ENCODE measurements around the gene IGLL1.
"Not testable (repeated sequence)": the region's sequence is repeated elsewhere in the genome, so short reads cannot be mapped to it uniquely, and the experiment has no call there.

IGLL1 gene

DNA sequence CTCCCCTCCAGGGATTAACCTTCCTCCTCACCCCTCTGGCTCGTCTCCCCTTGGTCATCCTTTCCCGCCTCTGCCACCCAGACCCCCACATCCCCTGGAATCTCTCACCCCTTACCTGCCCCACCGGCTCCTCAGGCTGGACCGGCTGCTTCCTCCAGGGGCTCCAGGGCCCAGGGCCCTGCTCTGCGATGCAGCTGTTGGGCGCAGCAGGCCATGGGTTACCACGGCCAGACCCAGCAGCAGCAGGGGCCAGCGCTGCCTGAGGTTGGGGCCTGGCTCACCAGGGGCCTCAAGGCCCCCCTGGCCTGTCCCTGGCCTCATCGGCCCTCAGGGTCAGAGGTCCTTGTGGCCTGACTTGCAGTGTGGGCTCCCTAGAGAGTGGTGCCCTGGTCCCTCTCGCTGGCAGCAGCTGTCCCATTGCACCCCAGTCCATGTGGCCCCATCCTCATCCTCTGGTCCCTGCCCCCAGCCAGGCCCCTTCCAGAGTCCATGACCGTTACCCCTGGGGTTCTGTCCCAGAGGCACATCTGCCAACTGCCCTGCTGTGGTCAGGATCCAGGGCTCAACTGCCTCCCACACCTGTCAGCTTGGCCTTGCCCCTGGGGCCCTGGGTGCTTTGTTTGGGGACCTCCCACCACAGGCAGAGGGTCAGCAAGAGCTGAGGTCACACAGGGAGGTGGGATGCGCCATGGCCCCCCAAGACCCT, at the start of gene IGLL1:
IGLL1 (minus strand) TSS at position 421 of the 706 bp plus-strand sequence; CDS start at position 321, 100 bp downstream.
- H2AFZ ChIP-seq (ENCODE audit: low read length, unreplicated experiment): no peak within 1 kb of the TSS
- no peaks in the 10 kb centered on the region for H3K27me3 ChIP-seq (ENCODE audit: insufficient read depth, low read length)
- no peaks in the 10 kb centered on the region for H3K79me2 ChIP-seq (ENCODE audit: control insufficient read depth, insufficient read depth, low read length, unreplicated experiment)
- no peak within 1 kb of the TSS for H3K4me3 ChIP-seq (ENCODE audit: low read depth, low read length)
- no peaks in the 10 kb centered on the region for H3K4me1 ChIP-seq (ENCODE audit: control insufficient read depth, insufficient read depth, low read length, unreplicated experiment)
- H3K36me3 ChIP-seq (ENCODE audit: insufficient read depth, low read length): no peaks in the 10 kb centered on the region
- H3K27ac ChIP-seq (ENCODE audit: low read depth, low read length): no peak within 1 kb of the TSS

DNA sequence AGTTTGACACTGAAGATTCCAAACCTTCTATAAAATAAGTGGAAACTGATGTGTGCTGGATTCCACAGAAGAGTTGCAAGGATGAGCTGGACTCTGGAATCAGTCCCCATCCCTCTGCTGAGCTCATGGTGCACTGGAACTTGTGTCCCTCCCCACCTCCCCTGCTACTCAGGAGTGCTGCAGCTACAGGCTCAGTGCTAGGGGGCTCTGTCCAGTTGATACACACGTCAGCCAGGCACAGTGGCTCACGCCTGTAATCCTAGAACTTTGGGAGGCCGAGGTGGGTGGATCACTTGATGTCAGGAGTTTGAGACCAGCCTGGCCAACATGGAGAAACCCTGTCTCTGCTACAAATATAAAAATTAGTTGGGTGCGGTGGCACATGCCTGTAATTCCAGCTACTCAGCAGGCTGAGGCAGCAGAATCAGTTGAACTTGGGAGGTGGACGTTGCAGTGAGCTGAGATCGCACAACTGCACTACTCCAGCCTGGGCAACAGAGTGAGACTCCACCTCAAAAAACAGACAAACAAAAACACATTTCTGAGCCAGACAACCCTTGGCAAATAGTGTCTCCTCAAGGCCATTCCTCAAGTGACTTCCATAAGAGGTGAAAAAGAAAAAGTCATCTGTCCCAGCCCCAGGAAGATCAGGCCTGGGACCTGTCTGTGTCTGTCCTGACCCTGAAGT, 48.1 kb upstream of the IGLL1 start:
- H3K4me1 ChIP-seq (ENCODE audit: control insufficient read depth, insufficient read depth, low read length, unreplicated experiment); H3K4me3 ChIP-seq (ENCODE audit: low read depth, low read length); H3K27ac ChIP-seq (ENCODE audit: low read depth, low read length); H2AFZ ChIP-seq (ENCODE audit: low read length, unreplicated experiment); H3K79me2 ChIP-seq (ENCODE audit: control insufficient read depth, insufficient read depth, low read length, unreplicated experiment); H3K36me3 ChIP-seq (ENCODE audit: insufficient read depth, low read length); H3K27me3 ChIP-seq (ENCODE audit: insufficient read depth, low read length): not testable (repeated sequence)

- H3K4me1 ChIP-seq (ENCODE audit: control insufficient read depth, insufficient read depth, low read length, unreplicated experiment); H3K36me3 ChIP-seq (ENCODE audit: insufficient read depth, low read length); H2AFZ ChIP-seq (ENCODE audit: low read length, unreplicated experiment); H3K27me3 ChIP-seq (ENCODE audit: insufficient read depth, low read length); H3K4me3 ChIP-seq (ENCODE audit: low read depth, low read length); H3K27ac ChIP-seq (ENCODE audit: low read depth, low read length); H3K79me2 ChIP-seq (ENCODE audit: control insufficient read depth, insufficient read depth, low read length, unreplicated experiment): not testable (repeated sequence)
Measured at GRCh38 chr22:23627401-23628055, 47.4 kb upstream of the IGLL1 start.

DNA sequence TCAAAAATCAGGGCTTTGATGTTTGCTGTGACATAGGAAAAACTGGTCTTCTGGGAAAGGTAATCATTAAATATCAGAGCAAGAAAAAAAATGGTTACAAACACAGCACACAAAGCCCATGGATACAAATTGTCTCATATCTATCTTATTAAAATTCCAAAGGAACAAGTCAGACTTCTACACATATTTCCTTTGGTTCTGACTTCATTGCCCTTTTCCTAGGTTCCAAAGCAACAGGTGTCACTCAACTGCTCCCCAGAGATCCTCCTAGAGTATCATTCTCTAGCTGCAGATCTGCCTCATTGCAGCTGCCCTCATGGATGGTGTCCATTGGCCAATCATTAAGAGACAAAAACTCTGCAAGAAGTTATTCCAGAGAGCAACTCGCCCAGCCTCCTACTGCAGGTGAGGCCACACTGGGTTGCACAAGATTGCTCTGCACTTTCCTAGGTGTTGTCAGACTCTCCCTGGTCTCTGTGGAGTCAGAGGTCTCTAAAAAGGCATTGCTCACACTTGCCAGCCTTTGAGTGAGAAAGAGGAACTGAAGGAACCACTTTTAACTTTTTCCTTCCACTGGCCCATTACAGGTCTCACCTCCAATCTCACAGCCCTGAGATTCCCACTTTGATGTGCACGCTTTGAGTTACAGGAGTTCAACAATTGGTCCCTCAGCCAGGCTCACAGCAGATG, 46.3 kb upstream of the IGLL1 start:
- Histone ChIP-seq H3K4me1 (ENCODE audit: control insufficient read depth, insufficient read depth, low read length, unreplicated experiment) (no peaks in the 10 kb centered on the region), H3K27ac (ENCODE audit: low read depth, low read length) (no peak overlapping the region), H3K36me3 (ENCODE audit: insufficient read depth, low read length) (no peaks in the 10 kb centered on the region), H3K4me3 (ENCODE audit: low read depth, low read length) (no peak overlapping the region), H3K79me2 (ENCODE audit: control insufficient read depth, insufficient read depth, low read length, unreplicated experiment) (no peaks in the 10 kb centered on the region), H3K27me3 (ENCODE audit: insufficient read depth, low read length) (peaks cover 5% of the 10 kb centered on the region; the same call in 1 of the 2 replicates), H2AFZ (ENCODE audit: low read length, unreplicated experiment) (no peak overlapping the region)

DNA sequence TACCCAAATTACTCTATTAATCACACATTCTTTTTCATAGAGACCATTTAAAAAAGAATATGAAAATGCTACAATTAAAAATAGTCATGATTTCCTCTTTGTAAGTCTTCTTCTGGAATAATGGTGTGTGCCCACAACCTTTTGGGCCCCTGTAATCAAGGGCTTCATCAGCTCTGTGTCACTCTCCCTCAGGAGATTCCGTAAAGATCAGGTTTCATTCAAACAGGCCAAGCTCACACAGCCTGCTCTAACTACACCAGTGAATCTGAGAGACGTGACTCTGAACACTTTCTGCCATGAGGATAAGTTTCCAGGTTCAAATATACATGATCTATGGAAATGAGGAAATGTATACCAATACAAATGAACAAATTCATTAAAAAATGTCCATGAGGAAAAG, 42.5 kb upstream of the IGLL1 start:
- Histone ChIP-seq H3K4me3 (ENCODE audit: low read depth, low read length) (no peak overlapping the region), H2AFZ (ENCODE audit: low read length, unreplicated experiment) (no peak overlapping the region), H3K79me2 (ENCODE audit: control insufficient read depth, insufficient read depth, low read length, unreplicated experiment) (no peaks in the 10 kb centered on the region), H3K4me1 (ENCODE audit: control insufficient read depth, insufficient read depth, low read length, unreplicated experiment) (no peaks in the 10 kb centered on the region), H3K27me3 (ENCODE audit: insufficient read depth, low read length) (peaks cover 5% of the 10 kb centered on the region; the same call in 1 of the 2 replicates), H3K27ac (ENCODE audit: low read depth, low read length) (no peak overlapping the region), H3K36me3 (ENCODE audit: insufficient read depth, low read length) (no peaks in the 10 kb centered on the region)

DNA sequence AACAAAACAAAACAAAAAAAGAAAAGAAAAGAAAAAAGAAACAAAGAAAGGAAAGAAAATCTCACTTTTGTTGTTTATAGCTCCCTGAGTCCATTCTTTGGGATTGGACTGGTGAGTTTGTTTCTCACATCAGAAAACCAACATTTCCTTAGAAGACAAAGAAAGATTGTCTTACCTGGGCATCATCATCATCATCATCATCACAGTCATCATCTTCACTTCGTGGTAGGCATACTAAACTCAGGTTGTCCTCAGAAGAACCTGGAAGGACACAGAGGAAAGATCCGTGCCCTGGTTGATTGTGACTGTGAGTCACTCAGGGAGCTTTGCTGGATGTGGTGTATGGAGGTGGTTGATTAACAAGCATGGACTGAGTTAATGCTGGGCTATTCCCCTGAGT, 41.8 kb upstream of the IGLL1 start:
- not testable (repeated sequence) for H3K36me3 ChIP-seq (ENCODE audit: insufficient read depth, low read length); H3K4me1 ChIP-seq (ENCODE audit: control insufficient read depth, insufficient read depth, low read length, unreplicated experiment); H3K79me2 ChIP-seq (ENCODE audit: control insufficient read depth, insufficient read depth, low read length, unreplicated experiment); H3K27me3 ChIP-seq (ENCODE audit: insufficient read depth, low read length); H3K27ac ChIP-seq (ENCODE audit: low read depth, low read length); H3K4me3 ChIP-seq (ENCODE audit: low read depth, low read length); H2AFZ ChIP-seq (ENCODE audit: low read length, unreplicated experiment)

DNA sequence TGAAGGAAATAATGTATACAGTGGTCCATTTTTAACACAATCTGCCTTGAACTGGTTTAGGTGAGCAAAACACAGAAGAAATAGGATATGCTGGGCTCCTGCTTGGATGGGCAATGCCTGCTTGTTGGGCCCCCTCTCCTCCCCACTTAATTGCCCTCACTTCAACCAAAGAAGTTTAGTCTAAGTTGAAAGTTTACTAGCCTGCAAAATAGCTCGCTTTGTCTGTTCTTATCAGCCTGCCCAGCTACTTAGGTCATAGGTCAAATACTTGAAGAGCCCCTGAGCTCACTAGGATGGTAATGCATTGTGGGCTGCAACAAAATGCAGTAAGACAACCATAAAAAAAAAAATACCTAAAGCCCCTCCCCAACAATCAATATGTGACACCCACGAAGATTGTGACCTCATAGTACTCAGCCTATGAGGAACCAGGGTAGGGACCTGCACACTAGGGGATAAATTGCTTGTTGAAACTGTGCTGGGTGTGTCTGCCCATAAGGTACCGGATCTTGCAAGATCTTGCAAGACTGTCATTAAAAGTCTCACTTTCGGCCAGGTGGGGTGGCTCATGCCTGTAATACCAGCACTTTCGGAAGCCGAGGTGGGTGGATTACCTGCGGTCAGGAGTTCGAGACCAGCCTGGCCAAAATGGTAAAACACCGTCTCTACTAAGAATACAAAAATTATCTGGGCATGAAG, 41.1 kb upstream of the IGLL1 start:
- H3K27ac ChIP-seq (ENCODE audit: low read depth, low read length): no peak overlapping the region
- H2AFZ ChIP-seq (ENCODE audit: low read length, unreplicated experiment): no peak overlapping the region
- no peaks in the 10 kb centered on the region for H3K36me3 ChIP-seq (ENCODE audit: insufficient read depth, low read length)
- no peak overlapping the region for H3K4me3 ChIP-seq (ENCODE audit: low read depth, low read length)
- no peaks in the 10 kb centered on the region for H3K79me2 ChIP-seq (ENCODE audit: control insufficient read depth, insufficient read depth, low read length, unreplicated experiment)
- H3K4me1 ChIP-seq (ENCODE audit: control insufficient read depth, insufficient read depth, low read length, unreplicated experiment): no peaks in the 10 kb centered on the region
- peaks cover 5% of the 10 kb centered on the region; the same call in 1 of the 2 replicates for H3K27me3 ChIP-seq (ENCODE audit: insufficient read depth, low read length)

DNA sequence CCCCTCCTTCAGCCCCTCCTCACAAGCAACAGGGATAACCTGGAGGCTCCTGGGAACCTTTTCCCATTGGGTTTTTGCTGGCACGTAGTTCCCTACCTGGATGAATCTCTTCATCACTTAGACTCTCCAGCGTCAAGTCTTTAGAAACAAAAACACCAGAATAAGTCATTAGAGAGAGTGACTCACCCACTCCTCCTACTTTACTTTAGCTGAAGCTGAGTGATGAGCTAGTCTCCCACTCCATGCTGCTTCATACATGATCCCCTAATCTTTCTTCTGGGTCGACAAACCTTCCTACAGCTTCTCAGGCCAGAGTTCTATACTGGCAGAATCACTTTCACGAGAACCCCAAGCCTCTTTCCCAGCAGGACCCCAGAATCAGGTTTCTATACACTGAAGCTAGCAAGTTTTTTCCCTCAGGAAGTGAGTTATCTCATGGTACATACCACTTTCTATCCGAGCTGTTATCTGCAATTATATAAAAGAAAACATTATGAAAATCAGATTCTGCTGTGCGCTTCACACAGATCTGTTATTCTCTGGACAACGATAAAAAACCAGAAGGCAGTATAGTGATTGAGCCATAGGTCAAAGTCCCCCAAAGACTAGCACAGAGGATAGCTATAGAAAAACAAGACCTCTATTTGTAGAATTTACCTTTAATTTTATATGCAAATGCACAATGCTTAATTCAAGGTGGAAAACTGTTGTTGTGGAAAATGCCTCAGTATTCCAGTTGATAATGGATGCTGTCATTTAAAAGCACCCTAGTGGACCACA, 33.3 kb upstream of the IGLL1 start:
- Histone ChIP-seq H3K4me3 (ENCODE audit: low read depth, low read length) (no peak overlapping the region), H3K36me3 (ENCODE audit: insufficient read depth, low read length) (no peaks in the 10 kb centered on the region), H2AFZ (ENCODE audit: low read length, unreplicated experiment) (no peak overlapping the region)

DNA sequence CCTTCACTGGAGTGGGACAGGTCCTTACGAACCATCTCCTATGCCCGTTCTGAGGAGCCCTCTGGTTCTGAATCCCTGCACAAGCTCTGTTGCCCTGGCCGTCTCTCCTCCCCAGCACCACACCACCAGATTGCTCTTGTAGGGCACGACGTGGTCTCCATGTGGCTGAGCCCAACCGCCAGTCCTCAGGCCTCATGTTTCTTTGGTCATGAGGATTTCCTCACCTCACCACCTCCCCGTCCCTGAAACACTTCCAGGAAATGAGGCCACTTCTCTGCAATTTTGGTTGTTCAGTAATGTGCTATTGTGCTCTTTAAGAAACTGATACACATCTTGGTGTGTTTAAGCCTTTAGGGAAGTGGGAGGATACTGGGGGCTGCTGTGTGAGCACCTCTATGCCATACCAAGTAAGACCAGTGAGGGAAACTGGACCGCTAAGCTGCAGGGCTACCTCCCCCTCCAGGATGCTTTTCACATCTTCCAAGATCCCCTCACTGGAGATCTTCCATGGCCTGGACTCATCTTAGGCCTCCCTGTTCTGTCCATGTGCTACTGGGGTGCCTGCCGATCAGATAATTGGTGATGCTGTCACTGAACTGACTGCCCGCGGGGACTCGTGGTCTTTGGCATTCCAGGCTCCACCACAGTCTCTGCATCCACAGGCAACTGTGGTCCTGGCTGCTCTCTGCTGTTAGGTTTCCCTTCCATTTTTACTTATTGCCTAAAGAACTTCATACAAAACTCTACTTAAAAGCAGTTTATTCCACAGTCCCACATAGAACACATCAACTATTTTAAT, 30.1 kb upstream of the IGLL1 start:
- H3K27ac ChIP-seq (ENCODE audit: low read depth, low read length): no peak overlapping the region
- no peaks in the 10 kb centered on the region for H3K36me3 ChIP-seq (ENCODE audit: insufficient read depth, low read length)
- no peaks in the 10 kb centered on the region for H3K4me1 ChIP-seq (ENCODE audit: control insufficient read depth, insufficient read depth, low read length, unreplicated experiment)
- H3K4me3 ChIP-seq (ENCODE audit: low read depth, low read length): no peak overlapping the region
- H3K79me2 ChIP-seq (ENCODE audit: control insufficient read depth, insufficient read depth, low read length, unreplicated experiment): no peaks in the 10 kb centered on the region
- no peaks in the 10 kb centered on the region for H3K27me3 ChIP-seq (ENCODE audit: insufficient read depth, low read length)
- H2AFZ ChIP-seq (ENCODE audit: low read length, unreplicated experiment): no peak overlapping the region

More for the DNA sequence above, 33.3 kb upstream of the IGLL1 start:
- H3K79me2 ChIP-seq (ENCODE audit: control insufficient read depth, insufficient read depth, low read length, unreplicated experiment): no peaks in the 10 kb centered on the region
- H3K27ac ChIP-seq (ENCODE audit: low read depth, low read length): no peak overlapping the region
- no peaks in the 10 kb centered on the region for H3K27me3 ChIP-seq (ENCODE audit: insufficient read depth, low read length)
- no peaks in the 10 kb centered on the region for H3K4me1 ChIP-seq (ENCODE audit: control insufficient read depth, insufficient read depth, low read length, unreplicated experiment)

All from ACC112 (cell line).